Pons (tissue), 1 donor: ENCODE measurements around the gene OR1D2.
"Not testable (repeated sequence)": the region's sequence is repeated elsewhere in the genome, so short reads cannot be mapped to it uniquely, and the experiment has no call there.

Experiments
- DNase-seq: peaks from one replicate; pipeline ENCODE4 v3.0.0-alpha.2; 2016; ENCODE audit warnings: low spot score

Gene OR1D2, protein sequence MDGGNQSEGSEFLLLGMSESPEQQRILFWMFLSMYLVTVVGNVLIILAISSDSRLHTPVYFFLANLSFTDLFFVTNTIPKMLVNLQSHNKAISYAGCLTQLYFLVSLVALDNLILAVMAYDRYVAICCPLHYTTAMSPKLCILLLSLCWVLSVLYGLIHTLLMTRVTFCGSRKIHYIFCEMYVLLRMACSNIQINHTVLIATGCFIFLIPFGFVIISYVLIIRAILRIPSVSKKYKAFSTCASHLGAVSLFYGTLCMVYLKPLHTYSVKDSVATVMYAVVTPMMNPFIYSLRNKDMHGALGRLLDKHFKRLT

GRCh38 chr17:3104322-3104721 lies at the start of gene OR1D2:
Gene OR1D2 (minus strand): TSS chr17:3104422. CDS start chr17:3092996, 11,426 bp downstream.
- no peak for DNase-seq

GRCh38 chr17:3137494-3137893 lies 33.3 kb upstream of the OR1D2 start:
- not testable (repeated sequence) for DNase-seq

DNA sequence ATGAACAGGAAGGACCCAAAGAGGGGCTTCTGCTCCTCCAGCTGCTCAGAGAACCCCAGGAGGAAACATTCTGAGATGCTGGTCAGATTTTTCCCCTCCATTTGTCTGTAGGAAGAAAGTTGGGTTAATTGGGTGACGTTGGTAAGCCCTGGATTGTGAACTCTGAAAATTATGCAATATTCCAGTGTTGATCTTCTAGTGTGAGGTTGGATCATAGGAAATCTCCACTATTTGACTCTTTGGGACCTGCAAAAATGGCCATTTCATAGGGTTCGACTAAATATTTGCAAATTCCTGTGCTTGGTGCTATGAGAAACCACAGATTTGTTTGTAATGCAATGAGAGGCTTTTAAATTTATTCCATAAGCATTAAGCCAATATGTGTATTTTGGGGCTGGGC lies 23.2 kb upstream of the OR1D2 start, which contains the start of gene OR1G1:
OR1G1 (minus strand) TSS at position 101 of the 400 bp plus-strand sequence; CDS start at position 101, 0 bp downstream.
- DNase-seq = no peak

DNA sequence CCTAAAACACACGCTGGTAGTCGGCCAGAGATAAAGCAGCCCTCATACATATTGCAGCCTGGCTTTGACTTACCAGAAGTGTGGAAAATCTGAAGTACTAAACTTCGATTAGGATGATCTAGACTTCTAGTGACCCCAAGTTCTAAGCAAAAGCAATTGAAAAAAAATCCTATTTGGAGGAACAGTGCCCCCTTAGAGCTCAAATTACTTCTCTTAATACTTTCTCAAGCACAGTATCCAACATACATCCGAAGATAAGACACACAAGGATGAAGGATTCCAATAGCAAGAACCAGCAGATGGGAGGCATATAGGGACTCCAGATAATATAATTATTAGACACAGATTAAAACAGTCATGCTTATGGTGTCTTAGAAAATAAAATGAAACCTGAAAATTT lies 30.4 kb downstream of the OR1D2 start:
- not testable (repeated sequence) for DNase-seq

DNA sequence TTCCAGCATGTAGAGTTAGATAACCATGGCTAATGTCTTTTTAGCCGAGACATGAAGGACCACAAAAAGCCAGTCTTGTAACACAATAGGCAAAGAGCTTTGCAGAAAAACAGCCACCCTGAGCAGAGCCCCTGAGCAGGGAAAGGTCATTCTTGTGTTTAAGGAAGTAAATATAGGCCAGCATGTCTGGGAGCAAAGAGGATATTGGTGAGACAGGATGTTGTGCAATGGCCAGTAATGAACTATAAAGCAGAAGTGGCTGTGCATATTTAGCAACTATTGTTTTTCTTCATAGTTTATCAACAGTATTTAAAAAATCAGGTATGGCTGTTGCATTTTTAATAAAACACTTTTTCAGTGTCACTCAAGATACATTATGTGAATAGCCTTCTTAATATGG lies 39.0 kb downstream of the OR1D2 start:
- peak; percentile 49 for DNase-seq

DNA sequence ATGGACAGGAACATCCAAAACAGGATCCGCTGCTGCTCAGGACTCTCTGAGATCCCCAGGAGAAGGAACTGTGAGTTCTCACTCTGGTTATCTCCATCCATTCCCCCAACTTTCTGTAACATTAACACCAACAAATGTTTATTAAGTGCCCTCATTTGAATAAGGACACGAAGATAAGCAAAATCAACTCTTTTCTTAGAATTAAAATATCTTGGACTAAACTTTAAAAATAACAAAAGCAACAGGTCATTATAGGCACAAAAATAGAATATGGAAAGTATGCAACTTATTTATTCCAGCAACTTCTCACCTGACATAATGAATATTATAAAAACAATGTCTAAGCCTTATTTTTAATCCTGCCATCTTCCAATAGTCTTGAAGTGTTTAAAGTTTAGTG lies 40.7 kb downstream of the OR1D2 start, which contains the start of gene OR1D5:
OR1D5 (minus strand) TSS at position 101 of the 400 bp plus-strand sequence; CDS start at position 101, 0 bp downstream.
- not testable (repeated sequence) for DNase-seq

DNA sequence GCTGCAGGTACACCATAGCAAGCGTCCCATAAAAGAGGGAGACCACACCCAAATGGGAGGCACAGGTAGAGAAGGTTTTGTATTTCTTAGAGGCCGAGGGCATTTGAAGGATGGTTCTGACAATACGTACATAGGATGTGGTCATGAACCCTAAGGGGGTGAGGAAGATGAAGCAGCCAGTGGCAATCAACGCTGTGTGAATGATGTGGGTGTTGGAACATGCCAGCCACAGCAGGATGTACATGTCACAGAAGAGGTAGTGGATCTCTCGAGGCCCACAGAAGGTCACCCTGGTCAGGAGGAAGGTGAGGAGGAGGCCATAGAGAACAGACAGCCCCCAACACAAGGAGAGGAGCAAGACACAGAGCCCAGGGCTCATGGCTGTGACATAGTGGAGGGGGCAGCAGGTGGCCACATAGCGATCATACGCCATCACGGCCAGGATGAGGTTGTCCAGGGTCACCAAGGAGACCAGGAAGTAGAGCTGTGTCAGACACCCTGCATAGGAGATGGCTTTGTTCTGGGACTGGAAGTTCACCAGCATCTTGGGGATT lies 41.3 kb downstream of the OR1D2 start:
- not testable (repeated sequence) for DNase-seq

GRCh38 chr17:3054868-3055267 lies 49.4 kb downstream of the OR1D2 start:
- DNase-seq = not testable (repeated sequence)

DNA sequence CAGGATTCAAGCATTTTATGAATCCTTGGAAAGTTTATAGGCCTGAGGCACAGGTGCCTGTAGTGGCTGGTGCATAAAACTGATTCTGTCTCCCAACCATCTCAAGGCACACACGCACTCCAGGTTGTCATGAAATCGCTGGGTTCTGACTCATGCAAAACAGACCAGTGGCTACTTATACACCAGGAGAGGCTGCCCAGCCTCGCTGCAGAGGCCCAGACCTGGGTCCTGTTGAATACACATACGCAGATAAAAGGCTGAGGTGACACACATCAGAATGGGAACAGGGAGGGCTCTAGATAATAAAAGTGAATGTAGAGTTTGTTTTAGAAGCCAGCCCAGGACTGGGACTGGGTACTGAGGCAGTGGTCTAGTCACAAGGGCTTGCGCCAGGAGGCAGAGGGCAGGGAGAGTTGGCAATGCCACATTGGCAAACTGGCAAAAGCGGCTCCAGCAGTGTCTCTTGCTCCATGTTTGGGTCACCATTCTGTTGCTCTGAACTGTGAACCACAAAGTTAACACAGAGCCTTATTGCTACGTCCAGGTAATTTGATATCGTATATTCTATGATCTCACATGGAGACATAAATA lies 54.4 kb downstream of the OR1D2 start:
- DNase-seq = no peak

DNA sequence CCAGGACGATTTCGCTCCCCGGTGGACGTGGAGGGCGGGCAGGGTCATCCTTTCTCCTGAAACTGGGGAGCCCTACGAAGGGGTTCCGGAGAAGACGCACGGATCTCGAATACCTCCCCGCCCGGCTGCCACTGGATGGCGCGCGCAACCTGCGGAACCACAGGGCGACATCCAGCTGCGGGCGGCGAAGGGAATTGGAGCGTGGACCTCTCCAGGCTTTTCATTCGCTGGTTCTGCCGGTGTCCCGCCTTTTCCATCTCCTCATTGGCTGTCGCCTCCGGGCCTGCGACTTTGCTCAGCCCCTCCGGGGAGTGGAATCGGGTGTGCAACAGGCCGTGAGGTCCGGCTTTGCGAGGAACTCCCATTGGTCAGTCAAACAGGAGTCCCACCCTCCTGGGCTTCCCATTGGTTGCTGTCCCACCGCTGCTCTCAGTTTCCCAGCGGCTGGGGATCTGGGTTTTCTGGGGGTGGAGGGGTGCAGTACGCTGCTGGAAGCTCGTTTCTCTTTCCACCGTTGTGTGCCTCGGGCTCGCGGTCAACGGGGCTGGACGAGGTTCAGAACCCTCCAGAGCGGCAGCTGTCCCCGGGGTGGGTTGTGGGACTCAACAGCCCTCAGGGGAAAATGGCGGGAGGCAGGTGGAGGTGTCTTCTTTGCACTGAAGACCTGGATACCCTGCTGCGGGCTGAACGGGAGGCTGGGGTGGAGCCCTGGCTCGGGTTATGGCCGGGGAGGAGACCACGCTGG lies 55.3 kb downstream of the OR1D2 start:
- DNase-seq = peak; percentile 99

DNA sequence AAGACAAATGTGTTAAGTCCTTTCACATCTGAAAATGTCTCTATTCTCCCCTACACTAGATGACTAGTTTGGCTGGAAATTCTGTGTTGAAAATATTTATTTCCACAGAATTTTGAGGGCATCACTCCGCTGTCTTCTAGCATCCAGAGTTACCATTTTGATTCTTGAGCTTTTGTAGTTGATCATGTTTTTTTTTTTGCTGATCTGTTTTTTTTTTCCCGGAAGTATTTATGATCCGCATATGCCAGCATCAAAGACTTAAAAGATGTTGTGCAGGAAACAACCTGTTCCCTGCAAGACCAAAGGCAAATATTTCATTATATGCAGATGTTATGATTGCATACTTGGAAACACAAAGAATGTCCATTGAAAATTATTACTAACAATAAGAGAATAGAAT lies 57.5 kb downstream of the OR1D2 start:
- DNase-seq = no peak

DNA sequence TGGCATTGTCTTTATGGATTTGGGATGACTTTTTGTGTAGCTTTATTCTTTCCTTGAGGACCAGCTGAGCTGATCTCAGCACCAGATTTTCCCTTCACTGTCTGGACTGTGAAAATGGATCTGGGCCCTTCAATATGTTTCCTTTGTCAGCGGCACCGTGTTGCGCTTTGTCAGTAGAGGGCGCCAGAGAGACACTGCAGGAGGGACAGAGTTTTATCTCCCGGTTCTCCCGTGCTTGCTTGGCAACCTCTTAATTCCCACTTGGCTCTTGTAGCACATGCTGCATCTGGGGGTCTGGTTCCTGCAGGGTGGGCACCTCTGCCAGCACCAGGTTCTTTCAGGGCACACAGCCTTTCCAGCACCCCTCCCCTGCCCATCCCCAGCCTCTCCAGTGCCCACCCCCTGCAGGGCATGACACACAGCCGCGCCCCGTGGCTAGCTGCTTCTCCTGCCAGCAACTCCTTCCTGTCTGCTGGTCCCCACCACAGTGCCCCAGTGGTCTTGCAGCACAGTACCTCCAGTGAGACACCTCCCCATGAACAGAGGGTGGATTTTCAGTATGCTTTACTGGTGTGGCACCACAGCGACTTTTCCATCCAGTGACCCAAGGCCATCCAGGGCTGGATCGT lies 60.4 kb downstream of the OR1D2 start:
- DNase-seq = no peak

DNA sequence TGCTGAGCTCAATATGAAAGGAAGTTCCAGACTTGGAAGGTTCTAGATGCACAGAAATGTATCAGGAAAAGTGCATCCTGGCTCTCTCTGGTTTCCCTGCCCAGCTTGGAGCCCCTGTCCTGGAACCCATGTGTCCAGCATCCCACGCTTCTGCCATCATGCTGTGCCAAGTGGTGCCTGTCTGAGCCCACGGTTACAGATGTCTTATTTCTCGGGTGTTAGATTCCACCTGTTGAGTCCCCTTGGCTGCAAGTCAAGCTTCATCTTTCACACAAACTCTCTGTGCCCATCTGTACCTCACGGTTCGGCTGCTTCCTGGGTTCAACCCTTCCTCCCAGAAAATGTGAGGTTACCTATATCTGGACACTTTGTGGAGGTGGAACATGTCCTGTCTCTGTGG lies 63.3 kb downstream of the OR1D2 start:
- DNase-seq = no peak

DNA sequence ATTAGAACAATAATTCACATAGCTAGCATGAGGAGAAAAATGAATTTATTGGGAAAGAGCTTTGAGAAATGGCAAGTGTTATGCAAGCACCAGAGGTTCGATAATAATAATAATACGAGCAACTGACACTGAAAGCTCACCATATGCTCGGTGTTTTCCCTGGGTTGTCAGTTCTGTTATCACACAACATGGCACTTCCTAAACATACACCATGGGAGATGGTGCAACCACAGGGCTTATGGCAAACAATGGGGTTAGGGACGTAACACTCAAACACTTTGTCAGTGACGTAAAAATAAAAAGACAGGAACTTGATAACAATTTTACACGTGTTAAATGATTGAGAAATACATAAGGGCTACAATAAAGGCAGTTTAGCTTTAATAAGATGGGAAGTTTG lies 64.5 kb downstream of the OR1D2 start:
- DNase-seq = no peak

DNA sequence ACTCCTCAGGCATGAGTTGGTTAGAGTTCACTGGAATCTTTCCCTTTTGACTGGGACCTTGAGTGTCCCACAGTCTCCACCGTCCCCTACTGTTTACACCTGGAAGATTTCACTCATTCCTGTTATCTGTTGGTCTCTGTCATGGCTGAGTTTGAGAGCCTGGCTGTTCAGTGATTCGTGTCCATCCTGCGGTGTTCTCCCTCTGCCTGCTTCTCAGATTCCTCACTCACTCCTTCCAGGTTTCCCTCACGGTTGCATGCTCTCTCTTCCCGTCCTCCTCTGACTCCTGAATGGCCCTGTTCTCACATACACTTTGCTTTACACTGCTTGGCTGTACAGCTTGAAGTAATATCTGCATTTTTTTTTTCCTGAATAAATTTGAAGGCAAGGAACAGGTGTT lies 65.3 kb downstream of the OR1D2 start:
- no peak for DNase-seq
